Endothelial cell of umbilical vein (primary cell): ENCODE data around the gene CFAP45. TPM values are rescaled to one million over a fixed set of nuclear protein-coding genes. Genes with fewer than 3 reads are reported as not detected.

Experiments used
- BruUV-seq: library from RNA; stranded (reverse); fragments of 400-500 nt; replicated peaks from 2 replicates; lab custom pipeline; 2021; lab: Mats Ljungman, UMichigan
- CTCF ChIA-PET: fragments of 300-600, 350-600 bp; sonication (Branson Sonifier 250); formaldehyde crosslinking; loops from one replicate; lab custom pipeline; 2021; ENCODE audit warnings: antibody characterized with exemption, inconsistent platforms; lab: Charles Lee
- POLR2A ChIA-PET: fragments of 300-600, 350-600 bp; sonication (Branson Sonifier 250); formaldehyde crosslinking; loops from one replicate; lab custom pipeline; 2021; ENCODE audit warnings: antibody characterized with exemption, inconsistent platforms; lab: Charles Lee
- DNase-seq: peaks from one replicate; pipeline ENCODE4 v3.0.0-alpha.2; 2011; ENCODE audit warnings: low read depth, low spot score
- FAIRE-seq: peaks from 2 replicates; lab custom pipeline; 2011; peaks lifted over from hg19 to GRCh38; lab: Jason Lieb, UNC
- H2AFZ ChIP-seq: 2 replicates; pipeline ENCODE4 v1.6.0; 2012; ENCODE audit warnings: low read depth, low read length, control low read depth, inconsistent platforms
- H3K27ac ChIP-seq: 2 replicates; pipeline ENCODE4 v1.5.1; 2011; ENCODE audit warnings: low read depth, mild to moderate bottlenecking, control low read depth, low read length, moderate library complexity; ENCODE audit not compliant: insufficient read depth
- H3K27me3 ChIP-seq, 2 experiments: 2 replicates each; pipeline versions ENCODE4 v1.6.0 to v1.6.1; 2011; ENCODE audit warnings: low read length in 2 of 2, mixed read lengths in 1 of 2; ENCODE audit not compliant: control insufficient read depth in 2 of 2, insufficient read depth in 2 of 2
- H3K36me3 ChIP-seq, 2 experiments: 2 replicates in 1 of 2; 3 replicates in 1 of 2; pipeline ENCODE4 v1.5.1; 2011; ENCODE audit warnings: low read length in 2 of 2, mild to moderate bottlenecking in 1 of 2, moderate library complexity in 1 of 2; ENCODE audit not compliant: control insufficient read depth in 2 of 2, insufficient read depth in 2 of 2; ENCODE audit errors: extremely low read depth in 1 of 2
- H3K4me1 ChIP-seq: 3 replicates; pipeline ENCODE4 v1.5.1; 2011; ENCODE audit warnings: mild to moderate bottlenecking, low read length; ENCODE audit not compliant: control insufficient read depth, insufficient read depth; ENCODE audit errors: extremely low read depth
- H3K4me2 ChIP-seq: 2 replicates; pipeline ENCODE4 v1.6.1; 2011; ENCODE audit warnings: low read length, control low read depth, mixed read lengths; ENCODE audit not compliant: insufficient read depth
- H3K4me3 ChIP-seq, 3 experiments: fragments of 200-600 bp in 1 of 3; sonication (generic), shearing (Covaris generic) in 1 of 3; replicated peaks in 1 of 3; 2 replicates each; pipeline ENCODE4 v1.5.1; 2011 to 2016; ENCODE audit warnings: control low read depth in 3 of 3, low read length in 3 of 3, mild to moderate bottlenecking in 2 of 3, inconsistent platforms in 1 of 3, low read depth in 1 of 3, moderate library complexity in 1 of 3; ENCODE audit not compliant: insufficient read depth in 1 of 3
- H3K79me2 ChIP-seq: 2 replicates; pipeline ENCODE4 v1.6.0; 2012; ENCODE audit warnings: low read length, inconsistent platforms; ENCODE audit not compliant: control insufficient read depth, insufficient read depth
- H3K9ac ChIP-seq: replicated peaks from 2 replicates; pipeline ENCODE3; 2011; ENCODE audit warnings: low read length, control low read depth; ENCODE audit not compliant: insufficient read depth; ENCODE audit errors: extremely low read depth
- H3K9me1 ChIP-seq: replicated peaks from 3 replicates; pipeline ENCODE4 v1.6.0; 2011; ENCODE audit warnings: mild to moderate bottlenecking, low read length; ENCODE audit not compliant: control insufficient read depth, insufficient read depth; ENCODE audit errors: extremely low read depth
- H3K9me3 ChIP-seq: replicated peaks from 2 replicates; pipeline ENCODE4 v1.5.1; 2012; ENCODE audit warnings: low read length, inconsistent platforms; ENCODE audit not compliant: control insufficient read depth, insufficient read depth
- H4K20me1 ChIP-seq: replicated peaks from 2 replicates; pipeline ENCODE3; 2011; ENCODE audit warnings: mild to moderate bottlenecking, low read length; ENCODE audit not compliant: control insufficient read depth, insufficient read depth; ENCODE audit errors: extremely low read depth
- EZH2 ChIP-seq: IDR thresholded peaks from 2 replicates; pipeline ENCODE4 v1.6.1; 2012; ENCODE audit warnings: borderline replicate concordance, low read depth, mild to moderate bottlenecking, moderate library complexity, low read length, inconsistent platforms; ENCODE audit not compliant: severe bottlenecking
- FOS ChIP-seq: IDR thresholded peaks from 2 replicates; pipeline ENCODE4 v1.6.1; 2011; ENCODE audit warnings: mild to moderate bottlenecking, low read length, moderate library complexity, borderline replicate concordance; ENCODE audit not compliant: insufficient read depth
- GATA2 ChIP-seq: IDR thresholded peaks from 2 replicates; pipeline ENCODE4 v1.7.0; 2011; ENCODE audit warnings: low read depth, mild to moderate bottlenecking, moderate library complexity, mixed read lengths, low read length; ENCODE audit not compliant: insufficient read length, insufficient read depth
- JUN ChIP-seq: IDR thresholded peaks from 2 replicates; pipeline ENCODE4 v1.6.1; 2011; ENCODE audit warnings: borderline replicate concordance, low read depth; ENCODE audit not compliant: insufficient read length, insufficient read depth
- MAX ChIP-seq: IDR thresholded peaks from 2 replicates; pipeline ENCODE4 v1.6.1; 2011; ENCODE audit not compliant: insufficient read depth, insufficient read length
- MYC ChIP-seq: IDR thresholded peaks from one replicate; pipeline ENCODE4 v1.6.1; 2011; ENCODE audit warnings: mild to moderate bottlenecking, low read depth, low read length
- POLR2A ChIP-seq: IDR thresholded peaks from 2 replicates; pipeline ENCODE4 v1.6.1; 2012; ENCODE audit warnings: low read depth, mild to moderate bottlenecking, control low read depth, low read length
- POLR2AphosphoS5 ChIP-seq: IDR thresholded peaks from 2 replicates; pipeline ENCODE4 v1.6.1; 2012; ENCODE audit warnings: low read depth, mild to moderate bottlenecking, control low read depth, low read length, moderate library complexity; ENCODE audit not compliant: insufficient read depth
- dilution Hi-C: fragments of 300-500 bp; cut with MboI; formaldehyde crosslinking; loops from one replicate; pipeline ENCODE4 v1.15.0; 2019; ENCODE audit warnings: low sequenced_read_pairs; ENCODE audit not compliant: extremely low pct_ligation_motif_present
- intact Hi-C: fragments of 100-400 bp; cut with micrococcal nuclease; formaldehyde crosslinking; loops from one replicate; pipeline ENCODE4 v1.10.0; 2022
- polyA plus RNA-seq, 4 experiments: library from polyadenylated mRNA; depleted of rRNA in 3 of 4; stranded (reverse) in 3 of 4; unstranded in 1 of 4; fragments of >200 nt; gene quantifications; 2 replicates each; pipeline versions ENCODE4 v1.2.1 to v1.2.3, GENCODE V29; 2011 to 2012; ENCODE audit warnings: missing spikeins in 1 of 4
- total RNA-seq: library from RNA; stranded (reverse); gene quantifications from 2 replicates; pipeline ENCODE4 v1.2.3, GENCODE V29; 2021
- TF ChIP-seq, protein P1 (sequence below), 2 donors: IDR thresholded peaks; 1 replicate in 1 of 2; 2 replicates in 1 of 2; pipeline ENCODE4 v1.5.1; 2011; ENCODE audit warnings: low read length in 2 of 2, mild to moderate bottlenecking in 2 of 2, moderate library complexity in 2 of 2, control low read depth in 1 of 2, inconsistent platforms in 1 of 2, low read depth in 1 of 2; ENCODE audit not compliant: insufficient read depth in 1 of 2; ENCODE audit errors: extremely low read depth in 1 of 2

Gene CFAP45
- total and polyA plus RNA-seq, 2 donors (not counting 3 experiments of a cell fraction or from before 2014, with no cell fraction given), result 0.25 to 2.5 TPM

GRCh38 chr1:159938211-159938852 lies 38.4 kb upstream of the CFAP45 start:
- no peak for FAIRE-seq
- H4K20me1 ChIP-seq, result no peaks in the 10 kb centered on the region
- no peaks in the 10 kb centered on the region for H3K79me2 ChIP-seq
- no peak overlapping the region for H3K9ac ChIP-seq
- ChIA-PET CTCF (interaction anchor here (0.8 to 13.3 kb wide), 4 partner anchors 14 to 806 kb away, joined by 4 to 169 read pairs (median 6); no protein-coding TSS in a partner anchor), POLR2A (no interaction called here)
- no peaks in the 10 kb centered on the region for H3K4me1 ChIP-seq
- no peak overlapping the region for H3K4me2 ChIP-seq
- no peaks in the 10 kb centered on the region for H3K36me3 ChIP-seq
- no peak for DNase-seq
- H3K4me3 ChIP-seq, result no peak overlapping the region
- H3K27me3 ChIP-seq, result peaks cover 0 to 15% of the 10 kb centered on the region in 2 experiments
- intact Hi-C loops, result loop anchor here (5.0 kb wide), 1 partner anchor 159 kb away; the partner anchor contains the start of gene IGSF8
- H3K9me1 ChIP-seq, result no peaks in the 10 kb centered on the region
- TF ChIP-seq MYC (no peak), JUN (no peak), FOS (no peak), POLR2AphosphoS5 (no peak), POLR2A (no peak), GATA2 (no peak), MAX (no peak), EZH2 (no peak)
- TF ChIP-seq, protein P1, sequence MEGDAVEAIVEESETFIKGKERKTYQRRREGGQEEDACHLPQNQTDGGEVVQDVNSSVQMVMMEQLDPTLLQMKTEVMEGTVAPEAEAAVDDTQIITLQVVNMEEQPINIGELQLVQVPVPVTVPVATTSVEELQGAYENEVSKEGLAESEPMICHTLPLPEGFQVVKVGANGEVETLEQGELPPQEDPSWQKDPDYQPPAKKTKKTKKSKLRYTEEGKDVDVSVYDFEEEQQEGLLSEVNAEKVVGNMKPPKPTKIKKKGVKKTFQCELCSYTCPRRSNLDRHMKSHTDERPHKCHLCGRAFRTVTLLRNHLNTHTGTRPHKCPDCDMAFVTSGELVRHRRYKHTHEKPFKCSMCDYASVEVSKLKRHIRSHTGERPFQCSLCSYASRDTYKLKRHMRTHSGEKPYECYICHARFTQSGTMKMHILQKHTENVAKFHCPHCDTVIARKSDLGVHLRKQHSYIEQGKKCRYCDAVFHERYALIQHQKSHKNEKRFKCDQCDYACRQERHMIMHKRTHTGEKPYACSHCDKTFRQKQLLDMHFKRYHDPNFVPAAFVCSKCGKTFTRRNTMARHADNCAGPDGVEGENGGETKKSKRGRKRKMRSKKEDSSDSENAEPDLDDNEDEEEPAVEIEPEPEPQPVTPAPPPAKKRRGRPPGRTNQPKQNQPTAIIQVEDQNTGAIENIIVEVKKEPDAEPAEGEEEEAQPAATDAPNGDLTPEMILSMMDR (IDR thresholded peaks at IDR 0.05; ENCODE audit: extremely low read depth in 1 of 2, insufficient read depth in 1 of 2, low read depth in 1 of 2, low read length in 2 of 2), result no peak
- no TSS peak for BruUV-seq
- dilution Hi-C loops, result no loop called here
- no peaks in the 10 kb centered on the region for H3K9me3 ChIP-seq
- H2AFZ ChIP-seq, result no peak overlapping the region
- H3K27ac ChIP-seq, result no peak overlapping the region
